Measurements from ENCODE around the gene GASK1B.

GASK1B gene

DNA sequence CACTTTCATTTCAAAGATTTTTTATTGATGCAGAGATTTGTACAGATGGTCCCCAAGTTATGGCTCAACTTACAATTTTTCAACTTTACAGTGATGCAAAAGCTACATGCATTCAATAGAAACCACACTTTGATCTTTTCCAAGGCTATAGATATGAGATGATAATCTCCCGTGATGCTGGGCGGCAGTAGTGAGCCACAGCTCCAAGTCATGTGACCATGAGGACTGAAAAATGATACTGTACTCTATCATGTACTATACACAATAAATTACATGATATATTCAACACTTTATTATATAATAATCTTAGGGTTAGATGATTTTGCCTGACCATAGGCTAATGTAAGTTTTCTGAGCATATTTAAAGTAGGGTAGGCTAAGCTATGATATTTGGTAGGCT is 14.0 kb upstream of the GASK1B start:
- no peak for TF ChIP-seq CTCF (IDR thresholded peaks at IDR 0.05; ENCODE audit: low read depth, low read length)

GRCh38 chr4:158182736-158183135 is 9.9 kb upstream of the GASK1B start:
- TF ChIP-seq CTCF (IDR thresholded peaks at IDR 0.05; ENCODE audit: low read depth, low read length): no peak
- no peak overlapping the region for H3K4me3 ChIP-seq (ENCODE audit: low read depth, low read length)

More for the DNA sequence above, 14.0 kb upstream of the GASK1B start:
- no peak overlapping the region for H3K4me3 ChIP-seq (ENCODE audit: low read depth, low read length)

- H3K4me3 ChIP-seq (ENCODE audit: low read depth, low read length): no peak overlapping the region
- TF ChIP-seq CTCF (IDR thresholded peaks at IDR 0.05; ENCODE audit: low read depth, low read length): no peak
Measured at GRCh38 chr4:158181906-158182305, 9.1 kb upstream of the GASK1B start.

GRCh38 chr4:158179465-158179864 is 6.6 kb upstream of the GASK1B start:
- TF ChIP-seq CTCF (IDR thresholded peaks at IDR 0.05; ENCODE audit: low read depth, low read length): no peak

DNA sequence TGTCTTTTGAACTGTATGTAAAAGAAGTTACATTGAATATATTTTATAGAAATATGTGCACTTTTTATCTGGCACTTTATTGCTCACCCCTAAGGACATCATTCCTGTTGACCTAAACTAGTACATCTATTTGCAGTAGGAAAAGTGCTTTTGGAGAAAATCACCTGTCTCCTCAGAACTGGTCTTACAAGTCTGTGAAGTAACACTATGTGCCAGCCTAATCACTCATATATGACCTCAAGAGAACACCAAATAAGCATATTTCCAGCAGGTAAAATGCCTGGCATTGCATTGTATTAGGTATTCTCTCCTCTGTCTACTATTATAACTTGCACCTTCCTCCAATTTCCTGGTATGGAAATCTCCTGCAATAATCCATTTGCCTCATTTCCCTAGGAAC is 4.0 kb upstream of the GASK1B start:
- TF ChIP-seq CTCF (IDR thresholded peaks at IDR 0.05; ENCODE audit: low read depth, low read length): no peak
- no peak overlapping the region for H3K4me3 ChIP-seq (ENCODE audit: low read depth, low read length)

More at GRCh38 chr4:158179465-158179864, 6.6 kb upstream of the GASK1B start:
- no peak overlapping the region for H3K4me3 ChIP-seq (ENCODE audit: low read depth, low read length)

GRCh38 chr4:158176108-158176507 is 3.3 kb upstream of the GASK1B start:
- no peak for TF ChIP-seq CTCF (IDR thresholded peaks at IDR 0.05; ENCODE audit: low read depth, low read length)

DNA sequence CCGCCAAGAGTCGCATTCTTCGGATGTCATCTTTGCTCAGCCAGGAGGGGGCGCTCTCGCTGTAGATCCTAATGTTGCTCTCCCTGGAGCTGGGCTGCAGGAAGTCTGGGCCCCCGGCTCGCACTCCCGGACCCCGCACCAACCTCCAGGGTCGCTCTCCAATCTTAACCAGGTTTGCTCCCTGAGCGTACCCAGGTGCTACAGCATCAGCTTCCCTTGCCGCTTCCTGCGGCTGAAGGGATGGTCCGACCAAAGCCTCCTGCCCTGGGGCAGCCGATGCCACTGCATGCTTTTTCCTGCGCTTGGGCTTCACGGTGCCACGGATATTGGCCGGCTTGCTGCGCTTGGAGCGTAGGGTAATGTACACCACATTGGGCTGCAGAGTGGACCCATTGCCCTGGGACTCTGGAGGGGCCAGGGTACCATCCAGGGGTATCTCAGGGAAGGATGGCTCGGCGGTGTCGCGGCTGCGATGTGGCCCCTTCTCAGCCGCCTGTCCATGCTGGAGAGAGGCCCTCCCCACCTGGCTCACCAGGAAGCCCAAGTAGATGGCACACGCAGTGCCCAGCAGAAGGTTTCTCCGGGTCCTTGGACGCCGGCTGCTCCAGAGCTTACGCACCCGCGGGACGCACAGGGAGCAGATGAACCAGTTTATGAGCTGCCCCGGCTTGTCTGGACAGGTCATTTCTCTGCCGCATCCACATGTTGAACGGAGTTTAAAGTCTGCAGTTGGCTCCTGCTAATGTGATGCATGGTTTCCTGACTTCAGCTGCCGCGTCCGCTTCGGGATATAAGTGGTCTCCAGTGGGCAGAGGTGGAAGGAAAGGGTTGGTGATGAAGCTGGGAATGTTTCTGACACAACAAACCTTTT is 1.9 kb downstream of the GASK1B start:
- no peak overlapping the region for H3K4me3 ChIP-seq (ENCODE audit: low read depth, low read length)
- TF ChIP-seq CTCF (IDR thresholded peaks at IDR 0.05; ENCODE audit: low read depth, low read length): peak; percentile 32; the same call in 1 of the 2 replicates

More at GRCh38 chr4:158176108-158176507, 3.3 kb upstream of the GASK1B start:
- no peak overlapping the region for H3K4me3 ChIP-seq (ENCODE audit: low read depth, low read length)
